ENCODE data around the gene DIABLO. TPM values are rescaled to one million over a fixed set of nuclear protein-coding genes. Genes with fewer than 3 reads are reported as not detected.

Gene DIABLO
- total RNA-seq, 1 experiment from 2014 or later, result 74.6 TPM

GRCh38 chr12:122158700-122159285 lies 67.1 kb downstream of the DIABLO start:
- Histone ChIP-seq H4K5ac (ENCODE audit: insufficient read length, low read depth, low read length) (no peak overlapping the region), H2BK15ac (ENCODE audit: low read depth, low read length) (no peak overlapping the region), H4K8ac (replicated peaks; ENCODE audit: insufficient read length, low read depth, low read length) (no peak overlapping the region), H2AFZ (ENCODE audit: low read length) (no peak overlapping the region), H2BK5ac (ENCODE audit: insufficient read length, low read length) (no peak overlapping the region), H3K9ac (ENCODE audit: extremely low read depth, insufficient read length, low read length) (no peak overlapping the region), H3K4me2 (ENCODE audit: insufficient read depth, insufficient read length, low read length) (no peak overlapping the region), H4K20me1 (ENCODE audit: control insufficient read depth, insufficient read depth, insufficient read length) (no peaks in the 10 kb centered on the region), H2BK20ac (ENCODE audit: low read depth, low read length, poor library complexity, severe bottlenecking) (no peak overlapping the region), H3K79me1 (ENCODE audit: insufficient read depth, low read depth, low read length, poor library complexity, severe bottlenecking) (no peaks in the 10 kb centered on the region), H2BK12ac (ENCODE audit: insufficient read length, low read depth, low read length) (no peak overlapping the region), H3K18ac (ENCODE audit: insufficient read length, low read depth, low read length) (no peak overlapping the region), H3K23me2 (ENCODE audit: insufficient read length, low read depth, low read length, poor library complexity, severe bottlenecking) (no peaks in the 10 kb centered on the region), H4K91ac (ENCODE audit: insufficient read length, low read depth, low read length) (no peak overlapping the region), H3K4me1 (ENCODE audit: insufficient read depth, low read length) (no peaks in the 10 kb centered on the region), H3K56ac (ENCODE audit: insufficient read length, low read depth, low read length) (no peak overlapping the region), H3K27ac (ENCODE audit: insufficient read length, low read depth, low read length) (no peak overlapping the region), H3K9me3 (ENCODE audit: control insufficient read depth, low read depth, low read length) (no peaks in the 10 kb centered on the region), H2BK120ac (ENCODE audit: low read depth, low read length, poor library complexity, severe bottlenecking) (no peak overlapping the region), H3T11ph (ENCODE audit: low read length) (no peak overlapping the region), H3K4ac (ENCODE audit: low read depth, low read length) (no peak overlapping the region), H3K23ac (ENCODE audit: insufficient read length, low read depth, low read length) (no peak overlapping the region), H3K14ac (ENCODE audit: insufficient read depth, low read length) (no peak overlapping the region), H2AK5ac (ENCODE audit: insufficient read length, low read length) (no peak overlapping the region), H3K27me3 (ENCODE audit: insufficient read depth, low read length) (no peaks in the 10 kb centered on the region), H3K79me2 (ENCODE audit: insufficient read depth, low read length) (no peaks in the 10 kb centered on the region)
- DNase-seq, result no peak
- Mint-ChIP-seq H3K27ac (no peak overlapping the region), H3K4me3 (no peak overlapping the region), H3K27me3 (ENCODE audit: low read depth) (peaks cover 3% of the 10 kb centered on the region), H3K36me3 (ENCODE audit: insufficient read depth in 1 of 3, low read depth in 3 of 3) (no peaks in the 10 kb centered on the region), H3K4me1 (peaks cover 5% of the 10 kb centered on the region in 2 experiments), H3K9me3 (no peaks in the 10 kb centered on the region)
- no CpG with 5 or more reads among the region's 7 CpGs for WGBS (ENCODE audit: extremely low coverage, insufficient read length, low lambda C conversion rate)
- no peak for TF ChIP-seq CTCF (conservative IDR thresholded peaks at IDR 0.05)

Other genes starting within 250 kb of the DIABLO start
- gene BCL7A, start 204.2 kb downstream of the DIABLO start, total RNA-seq (2021), result 17.8 and 18.2 TPM in 2 replicates
- 28.6 and 32.4 TPM in 2 replicates for gene MLXIP, start 147.3 kb downstream of the DIABLO start, total RNA-seq (2021)
- not detected in 2 replicates for gene IL31, start 51.8 kb downstream of the DIABLO start, total RNA-seq (2021)
- 0.46 and 0.53 TPM in 2 replicates for gene LRRC43, start 42.9 kb downstream of the DIABLO start, total RNA-seq (2021)
- gene B3GNT4, start 22.3 kb downstream of the DIABLO start, total RNA-seq (2021), result 0.92 and 1.0 TPM in 2 replicates
- 44.3 and 45.9 TPM in 2 replicates for gene VPS33A, start 40.4 kb upstream of the DIABLO start, total RNA-seq (2021)
- 20.1 and 23.6 TPM in 2 replicates for gene CLIP1, start 196.6 kb upstream of the DIABLO start, total RNA-seq (2021)